Spinal cord (tissue), 10 donors: ENCODE results near the gene PPM1L. TPM values are rescaled to one million over a fixed set of nuclear protein-coding genes. Genes with fewer than 3 reads are reported as not detected.

Source experiments
- DNase-seq, 6 donors: peaks; one replicate each; pipeline versions ENCODE4 v3.0.0 to v3.0.0-alpha.2; 2013 to 2015; ENCODE audit warnings: low spot score in 6 of 6, low read depth in 4 of 6
- H3K27ac ChIP-seq: one replicate; pipeline ENCODE4 v1.5.1; 2013; ENCODE audit warnings: low read depth, low read length, control low read depth
- H3K27me3 ChIP-seq: one replicate; pipeline ENCODE4 v1.6.1; 2013; ENCODE audit warnings: low read length; ENCODE audit not compliant: control insufficient read depth, insufficient read depth
- H3K36me3 ChIP-seq: one replicate; pipeline ENCODE4 v1.6.1; 2013; ENCODE audit warnings: low read length; ENCODE audit not compliant: control insufficient read depth, insufficient read depth
- H3K4me1 ChIP-seq: one replicate; pipeline ENCODE4 v1.6.1; 2013; ENCODE audit warnings: low read length; ENCODE audit not compliant: control insufficient read depth, insufficient read depth
- H3K4me3 ChIP-seq: one replicate; pipeline ENCODE4 v1.5.1; 2013; ENCODE audit warnings: low read depth, low read length, control low read depth
- H3K9me3 ChIP-seq: one replicate; pipeline ENCODE4 v1.6.1; 2013; ENCODE audit warnings: low read length; ENCODE audit not compliant: control insufficient read depth, insufficient read depth
- WGBS: methylation state at CpG from one replicate; pipeline ENCODE4 v1.1.5; 2013; ENCODE audit warnings: missing lambda C conversion rate; ENCODE audit not compliant: insufficient coverage; 5-methylcytosine and 5-hydroxymethylcytosine counted together
- polyA plus RNA-seq, 2 donors: library from polyadenylated mRNA; unstranded; fragments of 120-200 nt; gene quantifications; one replicate each; pipeline ENCODE4 v1.2.1, GENCODE V29; 2013; ENCODE audit not compliant: insufficient read length in 2 of 2
- total RNA-seq, 2 donors: library from RNA; depleted of rRNA in 1 of 2; stranded (reverse); fragments of 120-200 nt in 1 of 2; fragments of >200 nt in 1 of 2; gene quantifications; one replicate each; pipeline versions ENCODE4 v1.2.3 to v1.2.4, GENCODE V29; 2013 to 2014
- donor health status: healthy.

Gene PPM1L
- total and polyA plus RNA-seq, 4 donors = 15.4 to 47.9 (median 24.5) TPM

GRCh38 chr3:160886421-160886820, 130.4 kb downstream of the PPM1L start:
- Histone ChIP-seq H3K9me3 (no peaks in the 10 kb centered on the region), H3K27me3 (no peaks in the 10 kb centered on the region), H3K27ac (no peak overlapping the region), H3K4me3 (no peak overlapping the region), H3K36me3 (no peaks in the 10 kb centered on the region), H3K4me1 (peaks cover 8% of the 10 kb centered on the region)
- 57% methylated on average over 3 of the region's 4 CpGs for WGBS
- DNase-seq = no peak

GRCh38 chr3:160893207-160893606, 137.2 kb downstream of the PPM1L start:
- Histone ChIP-seq H3K9me3 (no peaks in the 10 kb centered on the region), H3K36me3 (no peaks in the 10 kb centered on the region), H3K27ac (no peak overlapping the region), H3K4me1 (no peaks in the 10 kb centered on the region), H3K4me3 (no peak overlapping the region), H3K27me3 (no peaks in the 10 kb centered on the region)
- DNase-seq = no peak

GRCh38 chr3:160904691-160905090, 148.7 kb downstream of the PPM1L start:
- WGBS = no CpG with 5 or more reads among the region's 2 CpGs
- no peaks in the 10 kb centered on the region for H3K9me3 ChIP-seq
- no peaks in the 10 kb centered on the region for H3K36me3 ChIP-seq
- H3K4me3 ChIP-seq = no peak overlapping the region
- no peaks in the 10 kb centered on the region for H3K27me3 ChIP-seq
- H3K27ac ChIP-seq = no peak overlapping the region
- peak in 1 of 6 donors; percentile 73 for DNase-seq
- no peaks in the 10 kb centered on the region for H3K4me1 ChIP-seq

- Histone ChIP-seq H3K27me3 (no peaks in the 10 kb centered on the region), H3K36me3 (no peaks in the 10 kb centered on the region), H3K4me1 (no peaks in the 10 kb centered on the region), H3K4me3 (no peak overlapping the region), H3K27ac (no peak overlapping the region), H3K9me3 (no peaks in the 10 kb centered on the region)
- DNase-seq = peak in 1 of 6 donors; percentile 80
Observed at GRCh38 chr3:160906646-160907045, 150.6 kb downstream of the PPM1L start.

- Histone ChIP-seq H3K27ac (no peak overlapping the region), H3K36me3 (no peaks in the 10 kb centered on the region), H3K9me3 (no peaks in the 10 kb centered on the region), H3K4me1 (no peaks in the 10 kb centered on the region), H3K4me3 (no peak overlapping the region), H3K27me3 (no peaks in the 10 kb centered on the region)
- DNase-seq = no peak
- 80% methylated on average over 1 of the region's 3 CpGs for WGBS
Observed at GRCh38 chr3:160909917-160910316, 153.9 kb downstream of the PPM1L start.

GRCh38 chr3:160911411-160911810, 155.4 kb downstream of the PPM1L start:
- H3K27ac ChIP-seq = no peak overlapping the region
- no peaks in the 10 kb centered on the region for H3K9me3 ChIP-seq
- H3K4me3 ChIP-seq = no peak overlapping the region
- no peaks in the 10 kb centered on the region for H3K4me1 ChIP-seq
- no peaks in the 10 kb centered on the region for H3K27me3 ChIP-seq
- H3K36me3 ChIP-seq = no peaks in the 10 kb centered on the region
- DNase-seq = no peak

GRCh38 chr3:160916472-160916871, 160.4 kb downstream of the PPM1L start:
- Histone ChIP-seq H3K9me3 (no peaks in the 10 kb centered on the region), H3K36me3 (no peaks in the 10 kb centered on the region), H3K4me3 (no peak overlapping the region), H3K27ac (no peak overlapping the region), H3K27me3 (no peaks in the 10 kb centered on the region), H3K4me1 (peaks cover 6% of the 10 kb centered on the region)
- peak in 1 of 6 donors; percentile 55 for DNase-seq
- WGBS = no CpG with 5 or more reads among the region's 3 CpGs

- H3K9me3 ChIP-seq = no peaks in the 10 kb centered on the region
- DNase-seq = no peak
- no peaks in the 10 kb centered on the region for H3K27me3 ChIP-seq
- no peak overlapping the region for H3K27ac ChIP-seq
- no peak overlapping the region for H3K4me3 ChIP-seq
- H3K4me1 ChIP-seq = peaks cover 6% of the 10 kb centered on the region
- WGBS = 63% methylated on average over 1 of the region's 2 CpGs
- no peaks in the 10 kb centered on the region for H3K36me3 ChIP-seq
Observed at GRCh38 chr3:160919942-160920341, 163.9 kb downstream of the PPM1L start.

- no CpG with 5 or more reads among the region's 4 CpGs for WGBS
- no peaks in the 10 kb centered on the region for H3K9me3 ChIP-seq
- H3K4me1 ChIP-seq = peaks cover 6% of the 10 kb centered on the region
- H3K36me3 ChIP-seq = no peaks in the 10 kb centered on the region
- no peaks in the 10 kb centered on the region for H3K27me3 ChIP-seq
- no peak overlapping the region for H3K4me3 ChIP-seq
- H3K27ac ChIP-seq = no peak overlapping the region
- peak in 4 of 6 donors; percentile 12 to 81 (median 33) for DNase-seq
Observed at GRCh38 chr3:160921020-160921635, 165.1 kb downstream of the PPM1L start.

- Histone ChIP-seq H3K4me3 (no peak overlapping the region), H3K27me3 (no peaks in the 10 kb centered on the region), H3K4me1 (peaks cover 11% of the 10 kb centered on the region), H3K36me3 (no peaks in the 10 kb centered on the region), H3K9me3 (no peaks in the 10 kb centered on the region), H3K27ac (no peak overlapping the region)
- DNase-seq = no peak
- no CpG with 5 or more reads among the region's 1 CpG for WGBS
Observed at GRCh38 chr3:160924776-160925175, 168.7 kb downstream of the PPM1L start.
